ENCODE measurements around the gene KCNQ1. TPM values are rescaled to one million over a fixed set of nuclear protein-coding genes. Genes with fewer than 3 reads are reported as not detected.

KCNQ1 gene
- polyA plus RNA-seq, 2 donors, result 0.31 to 0.52 TPM

GRCh38 chr11:2400762-2401435 is 43.9 kb upstream of the KCNQ1 start:
- H3K27me3 ChIP-seq (ENCODE audit: control insufficient read depth in 1 of 2, insufficient read depth in 2 of 2, low read length in 2 of 2), result no peaks in the 10 kb centered on the region
- H3K9me3 ChIP-seq (ENCODE audit: control insufficient read depth in 2 of 2, insufficient read depth in 1 of 2, low read depth in 1 of 2, low read length in 1 of 2), result no peaks in the 10 kb centered on the region
- H3K27ac ChIP-seq (ENCODE audit: low read depth in 2 of 2, low read length in 1 of 2), result peak overlapping the region; percentile 89 to 94
- WGBS, 2 donors, result 0 to 1% methylated on average over 55 of the region's 55 CpGs
- H3K4me1 ChIP-seq (ENCODE audit: control insufficient read depth in 2 of 2, insufficient read depth in 2 of 2, low read length in 1 of 2), result peaks cover 0 to 11% of the 10 kb centered on the region in 2 donors
- peaks cover 6 to 33% of the 10 kb centered on the region in 2 donors for H3K36me3 ChIP-seq (ENCODE audit: control insufficient read depth in 2 of 2, insufficient read depth in 2 of 2, low read length in 1 of 2)
- H3K4me3 ChIP-seq (ENCODE audit: low read depth in 1 of 2, low read length in 2 of 2), result peak overlapping the region; percentile 91 to 97

- H3K9me3 ChIP-seq (ENCODE audit: control insufficient read depth in 2 of 2, insufficient read depth in 1 of 2, low read depth in 1 of 2, low read length in 1 of 2), result no peaks in the 10 kb centered on the region
- WGBS, 2 donors, result 30 to 35% methylated on average over 12 of the region's 12 CpGs
- H3K27ac ChIP-seq (ENCODE audit: low read depth in 2 of 2, low read length in 1 of 2), result peak overlapping the region; percentile 89 to 94
- H3K27me3 ChIP-seq (ENCODE audit: control insufficient read depth in 1 of 2, insufficient read depth in 2 of 2, low read length in 2 of 2), result no peaks in the 10 kb centered on the region
- peaks cover 6 to 27% of the 10 kb centered on the region in 2 donors for H3K36me3 ChIP-seq (ENCODE audit: control insufficient read depth in 2 of 2, insufficient read depth in 2 of 2, low read length in 1 of 2)
- H3K4me3 ChIP-seq (ENCODE audit: low read depth in 1 of 2, low read length in 2 of 2), result peak overlapping the region; percentile 91 to 97
- H3K4me1 ChIP-seq (ENCODE audit: control insufficient read depth in 2 of 2, insufficient read depth in 2 of 2, low read length in 1 of 2), result peaks cover 0 to 11% of the 10 kb centered on the region in 2 donors
These were observed 43.3 kb upstream of the KCNQ1 start for GRCh38 chr11:2401436-2401984.

- H3K4me1 ChIP-seq (ENCODE audit: control insufficient read depth in 2 of 2, insufficient read depth in 2 of 2, low read length in 1 of 2), result peaks cover 3 to 12% of the 10 kb centered on the region in 2 donors
- H3K36me3 ChIP-seq (ENCODE audit: control insufficient read depth in 2 of 2, insufficient read depth in 2 of 2, low read length in 1 of 2), result peaks cover 6 to 24% of the 10 kb centered on the region in 2 donors
- no peak overlapping the region for H3K27ac ChIP-seq (ENCODE audit: low read depth in 2 of 2, low read length in 1 of 2)
- 87% methylated on average over 13 of the region's 13 CpGs for WGBS, 2 donors
- no peaks in the 10 kb centered on the region for H3K9me3 ChIP-seq (ENCODE audit: control insufficient read depth in 2 of 2, insufficient read depth in 1 of 2, low read depth in 1 of 2, low read length in 1 of 2)
- H3K27me3 ChIP-seq (ENCODE audit: control insufficient read depth in 1 of 2, insufficient read depth in 2 of 2, low read length in 2 of 2), result no peaks in the 10 kb centered on the region
- no peak overlapping the region for H3K4me3 ChIP-seq (ENCODE audit: low read depth in 1 of 2, low read length in 2 of 2)
These were observed 42.7 kb upstream of the KCNQ1 start for GRCh38 chr11:2402106-2402505.

GRCh38 chr11:2402890-2403645 is 41.7 kb upstream of the KCNQ1 start:
- no peak overlapping the region for H3K4me3 ChIP-seq (ENCODE audit: low read depth in 1 of 2, low read length in 2 of 2)
- H3K4me1 ChIP-seq (ENCODE audit: control insufficient read depth in 2 of 2, insufficient read depth in 2 of 2, low read length in 1 of 2), result peaks cover 8 to 14% of the 10 kb centered on the region in 2 donors
- H3K9me3 ChIP-seq (ENCODE audit: control insufficient read depth in 2 of 2, insufficient read depth in 1 of 2, low read depth in 1 of 2, low read length in 1 of 2), result no peaks in the 10 kb centered on the region
- H3K27ac ChIP-seq (ENCODE audit: low read depth in 2 of 2, low read length in 1 of 2), result no peak overlapping the region
- H3K27me3 ChIP-seq (ENCODE audit: control insufficient read depth in 1 of 2, insufficient read depth in 2 of 2, low read length in 2 of 2), result no peaks in the 10 kb centered on the region
- peaks cover 6 to 22% of the 10 kb centered on the region in 2 donors for H3K36me3 ChIP-seq (ENCODE audit: control insufficient read depth in 2 of 2, insufficient read depth in 2 of 2, low read length in 1 of 2)
- 86 to 87% methylated on average over 29 to 31 of the region's 31 CpGs for WGBS, 2 donors

GRCh38 chr11:2404735-2405196 is 40.0 kb upstream of the KCNQ1 start:
- peaks cover 0 to 2% of the 10 kb centered on the region in 2 donors for H3K9me3 ChIP-seq (ENCODE audit: control insufficient read depth in 2 of 2, insufficient read depth in 1 of 2, low read depth in 1 of 2, low read length in 1 of 2)
- H3K27me3 ChIP-seq (ENCODE audit: control insufficient read depth in 1 of 2, insufficient read depth in 2 of 2, low read length in 2 of 2), result no peaks in the 10 kb centered on the region
- peaks cover 8 to 14% of the 10 kb centered on the region in 2 donors for H3K4me1 ChIP-seq (ENCODE audit: control insufficient read depth in 2 of 2, insufficient read depth in 2 of 2, low read length in 1 of 2)
- peaks cover 6 to 22% of the 10 kb centered on the region in 2 donors for H3K36me3 ChIP-seq (ENCODE audit: control insufficient read depth in 2 of 2, insufficient read depth in 2 of 2, low read length in 1 of 2)
- H3K27ac ChIP-seq (ENCODE audit: low read depth in 2 of 2, low read length in 1 of 2), result no peak overlapping the region
- no peak overlapping the region for H3K4me3 ChIP-seq (ENCODE audit: low read depth in 1 of 2, low read length in 2 of 2)
- 67 to 72% methylated on average over 12 of the region's 12 CpGs for WGBS, 2 donors

- Histone ChIP-seq H3K36me3 (ENCODE audit: control insufficient read depth in 2 of 2, insufficient read depth in 2 of 2, low read length in 1 of 2) (peaks cover 6 to 22% of the 10 kb centered on the region in 2 donors), H3K4me1 (ENCODE audit: control insufficient read depth in 2 of 2, insufficient read depth in 2 of 2, low read length in 1 of 2) (peaks cover 8 to 13% of the 10 kb centered on the region in 2 donors), H3K4me3 (ENCODE audit: low read depth in 1 of 2, low read length in 2 of 2) (no peak overlapping the region), H3K27ac (ENCODE audit: low read depth in 2 of 2, low read length in 1 of 2) (no peak overlapping the region), H3K9me3 (ENCODE audit: control insufficient read depth in 2 of 2, insufficient read depth in 1 of 2, low read depth in 1 of 2, low read length in 1 of 2) (peaks cover 0 to 2% of the 10 kb centered on the region in 2 donors), H3K27me3 (ENCODE audit: control insufficient read depth in 1 of 2, insufficient read depth in 2 of 2, low read length in 2 of 2) (no peaks in the 10 kb centered on the region)
- 87 to 91% methylated on average over 14 of the region's 14 CpGs for WGBS, 2 donors
These were observed 38.4 kb upstream of the KCNQ1 start for GRCh38 chr11:2406451-2406850.

- Histone ChIP-seq H3K27ac (ENCODE audit: low read depth in 2 of 2, low read length in 1 of 2) (no peak overlapping the region), H3K4me3 (ENCODE audit: low read depth in 1 of 2, low read length in 2 of 2) (no peak overlapping the region), H3K9me3 (ENCODE audit: control insufficient read depth in 2 of 2, insufficient read depth in 1 of 2, low read depth in 1 of 2, low read length in 1 of 2) (peaks cover 0 to 2% of the 10 kb centered on the region in 2 donors), H3K36me3 (ENCODE audit: control insufficient read depth in 2 of 2, insufficient read depth in 2 of 2, low read length in 1 of 2) (peaks cover 6 to 21% of the 10 kb centered on the region in 2 donors), H3K27me3 (ENCODE audit: control insufficient read depth in 1 of 2, insufficient read depth in 2 of 2, low read length in 2 of 2) (no peaks in the 10 kb centered on the region), H3K4me1 (ENCODE audit: control insufficient read depth in 2 of 2, insufficient read depth in 2 of 2, low read length in 1 of 2) (peaks cover 8% of the 10 kb centered on the region in 2 donors)
- WGBS, 2 donors, result 60 to 62% methylated on average over 20 to 24 of the region's 24 CpGs
These were observed 37.9 kb upstream of the KCNQ1 start for GRCh38 chr11:2406878-2407410.

- no peak overlapping the region for H3K4me3 ChIP-seq (ENCODE audit: low read depth in 1 of 2, low read length in 2 of 2)
- no peak overlapping the region for H3K27ac ChIP-seq (ENCODE audit: low read depth in 2 of 2, low read length in 1 of 2)
- H3K27me3 ChIP-seq (ENCODE audit: control insufficient read depth in 1 of 2, insufficient read depth in 2 of 2, low read length in 2 of 2), result no peaks in the 10 kb centered on the region
- H3K36me3 ChIP-seq (ENCODE audit: control insufficient read depth in 2 of 2, insufficient read depth in 2 of 2, low read length in 1 of 2), result peaks cover 0 to 4% of the 10 kb centered on the region in 2 donors
- 74 to 78% methylated on average over 11 of the region's 11 CpGs for WGBS, 2 donors
- H3K9me3 ChIP-seq (ENCODE audit: control insufficient read depth in 2 of 2, insufficient read depth in 1 of 2, low read depth in 1 of 2, low read length in 1 of 2), result peaks cover 0 to 2% of the 10 kb centered on the region in 2 donors
- H3K4me1 ChIP-seq (ENCODE audit: control insufficient read depth in 2 of 2, insufficient read depth in 2 of 2, low read length in 1 of 2), result peaks cover 3 to 8% of the 10 kb centered on the region in 2 donors
These were observed 36.1 kb upstream of the KCNQ1 start for GRCh38 chr11:2408671-2409070.

GRCh38 chr11:2409126-2409525 is 35.7 kb upstream of the KCNQ1 start:
- Histone ChIP-seq H3K4me1 (ENCODE audit: control insufficient read depth in 2 of 2, insufficient read depth in 2 of 2, low read length in 1 of 2) (peaks cover 3 to 8% of the 10 kb centered on the region in 2 donors), H3K27ac (ENCODE audit: low read depth in 2 of 2, low read length in 1 of 2) (no peak overlapping the region), H3K27me3 (ENCODE audit: control insufficient read depth in 1 of 2, insufficient read depth in 2 of 2, low read length in 2 of 2) (no peaks in the 10 kb centered on the region), H3K9me3 (ENCODE audit: control insufficient read depth in 2 of 2, insufficient read depth in 1 of 2, low read depth in 1 of 2, low read length in 1 of 2) (peaks cover 0 to 2% of the 10 kb centered on the region in 2 donors), H3K36me3 (ENCODE audit: control insufficient read depth in 2 of 2, insufficient read depth in 2 of 2, low read length in 1 of 2) (no peaks in the 10 kb centered on the region), H3K4me3 (ENCODE audit: low read depth in 1 of 2, low read length in 2 of 2) (no peak overlapping the region)
- 64 to 78% methylated on average over 16 of the region's 16 CpGs for WGBS, 2 donors

Measured in esophagus (tissue), 2 donors.